Endodermal cell (in vitro differentiated cells): Measurements from ENCODE around the gene SPTAN1. TPM values are rescaled to one million over a fixed set of nuclear protein-coding genes. Genes with fewer than 3 reads are reported as not detected.

Experiments used
- DNase-seq: peaks from one replicate; pipeline ENCODE4 v3.0.0-alpha.2; 2017
- H3K27ac ChIP-seq: 2 replicates; pipeline ENCODE4 v1.5.1; 2013; ENCODE audit warnings: mild to moderate bottlenecking, low read depth, low read length, moderate library complexity
- H3K27me3 ChIP-seq: 2 replicates; pipeline ENCODE4 v1.6.1; 2013; ENCODE audit warnings: mild to moderate bottlenecking, low read length, moderate library complexity; ENCODE audit not compliant: insufficient read depth, control insufficient read depth, poor library complexity, severe bottlenecking
- H3K36me3 ChIP-seq: 2 replicates; pipeline ENCODE4 v1.7.0; 2013; ENCODE audit warnings: mild to moderate bottlenecking, low read length, moderate library complexity; ENCODE audit not compliant: control insufficient read depth, insufficient read depth
- H3K4me1 ChIP-seq: one replicate; pipeline ENCODE4 v1.7.0; 2013; ENCODE audit warnings: low read length; ENCODE audit not compliant: control insufficient read depth, insufficient read depth
- H3K4me3 ChIP-seq: 2 replicates; pipeline ENCODE4 v1.5.1; 2013; ENCODE audit warnings: mild to moderate bottlenecking, low read length, moderate library complexity
- H3K9ac ChIP-seq: 2 replicates; pipeline ENCODE4 v1.6.1; 2013; ENCODE audit warnings: mild to moderate bottlenecking, low read length, moderate library complexity; ENCODE audit not compliant: poor library complexity, severe bottlenecking; ENCODE audit errors: extremely low read depth
- H3K9me3 ChIP-seq: 2 replicates; pipeline ENCODE4 v1.6.1; 2013; ENCODE audit warnings: mild to moderate bottlenecking, low read length, moderate library complexity; ENCODE audit not compliant: control insufficient read depth
- H3K27ac Mint-ChIP-seq: 2 replicates; pipeline ENCODE4 v1.8.0; 2020; ENCODE audit warnings: mixed read lengths
- H3K27me3 Mint-ChIP-seq: 2 replicates; pipeline ENCODE4 v1.8.0; 2021; ENCODE audit warnings: mild to moderate bottlenecking, mixed read lengths; ENCODE audit not compliant: insufficient read depth
- H3K36me3 Mint-ChIP-seq: 2 replicates; pipeline ENCODE4 v1.8.0; 2020; ENCODE audit warnings: low read depth, mixed read lengths
- H3K4me1 Mint-ChIP-seq: 2 replicates; pipeline ENCODE4 v1.8.0; 2020; ENCODE audit warnings: mixed read lengths
- H3K4me3 Mint-ChIP-seq: 2 replicates; pipeline ENCODE4 v1.8.0; 2020; ENCODE audit warnings: mild to moderate bottlenecking, moderate library complexity, mixed read lengths
- H3K9me3 Mint-ChIP-seq: 2 replicates; pipeline ENCODE4 v1.8.0; 2020; ENCODE audit warnings: mild to moderate bottlenecking, mixed read lengths
- CTCF ChIP-seq: fragments of 200-600 bp; sonication (generic); conservative IDR thresholded peaks from 2 replicates; pipeline ENCODE4 v1.5.0; 2021; ENCODE audit warnings: antibody characterized with exemption, mild to moderate bottlenecking
- WGBS, 2 experiments: methylation state at CpG; one replicate each; pipeline versions ENCODE4 v1.1.5 to v1.1.7; 2013; ENCODE audit warnings: missing lambda C conversion rate in 2 of 2, mixed read lengths in 1 of 2; ENCODE audit not compliant: insufficient coverage in 1 of 2, insufficient read length in 1 of 2; 5-methylcytosine and 5-hydroxymethylcytosine counted together
- total RNA-seq, 2 donors: library from RNA; stranded (reverse); fragmentation: NEBNext Ultra II Directional in 1 of 2; extraction: Animal tissue kit (Norgen Biotek cat#: 25700) in 1 of 2; gene quantifications; 2 replicates in 1 of 2; 3 replicates in 1 of 2; pipeline ENCODE4 v1.2.1, GENCODE V29; 2021

Gene SPTAN1
- total RNA-seq, 2 donors from 2014 or later, result 309 to 319 TPM

GRCh38 chr9:128633057-128633456, 80.7 kb downstream of the SPTAN1 start:
- Histone ChIP-seq H3K9ac (no peak overlapping the region), H3K4me3 (no peak overlapping the region), H3K36me3 (peaks cover 54% of the 10 kb centered on the region), H3K27me3 (no peaks in the 10 kb centered on the region), H3K4me1 (peaks cover 6% of the 10 kb centered on the region), H3K9me3 (no peaks in the 10 kb centered on the region), H3K27ac (peak overlapping the region; percentile 38)
- DNase-seq, result no peak
- peaks cover 57% of the 10 kb centered on the region for H3K36me3 Mint-ChIP-seq
- TF ChIP-seq CTCF, result no peak
- H3K4me1 Mint-ChIP-seq, result peaks cover 2% of the 10 kb centered on the region
- H3K27ac Mint-ChIP-seq, result peak overlapping the region; percentile 24
- H3K27me3 Mint-ChIP-seq, result no peaks in the 10 kb centered on the region
- no peak overlapping the region for H3K4me3 Mint-ChIP-seq
- H3K9me3 Mint-ChIP-seq, result no peaks in the 10 kb centered on the region
- WGBS, 2 experiments, result 97 to 98% methylated on average over 18 to 21 of the region's 21 CpGs

DNA sequence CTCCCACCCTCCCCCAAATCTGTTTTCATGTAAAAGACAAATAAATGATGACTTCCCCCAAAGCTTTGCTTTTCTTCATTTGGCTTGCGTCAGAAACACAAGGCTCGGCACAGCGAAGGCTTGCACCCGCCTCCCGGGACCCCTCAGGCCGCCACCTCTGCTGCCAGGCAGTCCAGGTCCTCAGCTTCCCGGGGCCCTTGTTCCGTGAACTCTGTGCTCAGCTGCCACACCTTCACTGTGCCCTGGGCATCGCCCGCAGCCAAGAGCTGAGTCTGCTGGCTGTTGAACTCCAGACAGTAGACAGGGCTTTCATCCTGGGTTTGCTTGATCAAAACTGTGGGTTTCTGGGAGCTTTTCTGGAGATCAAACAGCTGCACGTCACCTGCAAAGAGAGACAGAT, 81.2 kb downstream of the SPTAN1 start:
- H3K9ac ChIP-seq, result no peak overlapping the region
- no peaks in the 10 kb centered on the region for H3K27me3 Mint-ChIP-seq
- peaks cover 57% of the 10 kb centered on the region for H3K36me3 Mint-ChIP-seq
- peak overlapping the region; percentile 80 for H3K27ac Mint-ChIP-seq
- DNase-seq, result no peak
- peaks cover 6% of the 10 kb centered on the region for H3K4me1 ChIP-seq
- TF ChIP-seq CTCF, result no peak
- peak overlapping the region; percentile 38 for H3K27ac ChIP-seq
- no peak overlapping the region for H3K4me3 ChIP-seq
- H3K4me3 Mint-ChIP-seq, result no peak overlapping the region
- H3K27me3 ChIP-seq, result no peaks in the 10 kb centered on the region
- no peaks in the 10 kb centered on the region for H3K9me3 ChIP-seq
- 95 to 98% methylated on average over 7 to 11 of the region's 11 CpGs for WGBS, 2 experiments
- H3K36me3 ChIP-seq, result peaks cover 51% of the 10 kb centered on the region
- H3K4me1 Mint-ChIP-seq, result peaks cover 2% of the 10 kb centered on the region
- H3K9me3 Mint-ChIP-seq, result no peaks in the 10 kb centered on the region

- H3K9me3 Mint-ChIP-seq, result no peaks in the 10 kb centered on the region
- H3K27me3 Mint-ChIP-seq, result no peaks in the 10 kb centered on the region
- H3K27ac ChIP-seq, result peak overlapping the region; percentile 38
- peaks cover 51% of the 10 kb centered on the region for H3K36me3 ChIP-seq
- H3K9ac ChIP-seq, result no peak overlapping the region
- 93 to 95% methylated on average over 6 to 10 of the region's 10 CpGs for WGBS, 2 experiments
- no peak for DNase-seq
- H3K27ac Mint-ChIP-seq, result peak overlapping the region; percentile 80
- no peaks in the 10 kb centered on the region for H3K27me3 ChIP-seq
- TF ChIP-seq CTCF, result no peak
- H3K4me3 ChIP-seq, result no peak overlapping the region
- H3K4me3 Mint-ChIP-seq, result no peak overlapping the region
- no peaks in the 10 kb centered on the region for H3K9me3 ChIP-seq
- peaks cover 2% of the 10 kb centered on the region for H3K4me1 Mint-ChIP-seq
- peaks cover 6% of the 10 kb centered on the region for H3K4me1 ChIP-seq
- H3K36me3 Mint-ChIP-seq, result peaks cover 57% of the 10 kb centered on the region
Observed at GRCh38 chr9:128634111-128634510, 81.7 kb downstream of the SPTAN1 start.
